Neuronal stem cell (in vitro differentiated cells): ENCODE measurements around the gene IZUMO4.

Experiments used
- DNase-seq: peaks from one replicate; pipeline ENCODE4 v3.0.0-alpha.2; 2013; ENCODE audit warnings: low spot score
- H2AFZ ChIP-seq: one replicate; pipeline ENCODE4 v1.6.1; 2013; ENCODE audit warnings: mild to moderate bottlenecking, low read length, inconsistent platforms
- H2AK5ac ChIP-seq: 2 replicates; pipeline ENCODE4 v1.6.1; 2013; ENCODE audit warnings: low read depth, mild to moderate bottlenecking, inconsistent platforms, low read length, moderate library complexity, mixed read lengths
- H2BK120ac ChIP-seq: 2 replicates; pipeline ENCODE4 v1.6.1; 2013; ENCODE audit warnings: low read depth, mild to moderate bottlenecking, inconsistent platforms, low read length, moderate library complexity, mixed read lengths
- H2BK12ac ChIP-seq: one replicate; pipeline ENCODE4 v1.6.1; 2013; ENCODE audit warnings: low read length, inconsistent platforms
- H2BK15ac ChIP-seq: 2 replicates; pipeline ENCODE4 v1.6.1; 2013; ENCODE audit warnings: mild to moderate bottlenecking, low read length, inconsistent platforms, mixed read lengths
- H2BK5ac ChIP-seq: one replicate; pipeline ENCODE4 v1.6.1; 2013; ENCODE audit warnings: inconsistent platforms, mild to moderate bottlenecking, low read length, moderate library complexity
- H3K14ac ChIP-seq: one replicate; pipeline ENCODE4 v1.6.1; 2013; ENCODE audit warnings: low read length, inconsistent platforms
- H3K18ac ChIP-seq: 2 replicates; pipeline ENCODE4 v1.6.1; 2013; ENCODE audit warnings: low read length, inconsistent platforms
- H3K23ac ChIP-seq: 2 replicates; pipeline ENCODE4 v1.6.1; 2013; ENCODE audit warnings: low read depth, mild to moderate bottlenecking, mixed read lengths, low read length, inconsistent platforms; ENCODE audit not compliant: poor library complexity
- H3K27ac ChIP-seq: replicated peaks from 3 replicates; pipeline ENCODE4 v1.5.1; 2013; ENCODE audit warnings: low read length, inconsistent platforms
- H3K27me3 ChIP-seq, 3 experiments: 2 replicates each; pipeline ENCODE4 v1.6.1; 2013; ENCODE audit warnings: low read length in 3 of 3, mild to moderate bottlenecking in 2 of 3, inconsistent platforms in 1 of 3, low read depth in 1 of 3, mixed read lengths in 1 of 3, moderate library complexity in 1 of 3; ENCODE audit not compliant: control insufficient read depth in 3 of 3, insufficient read depth in 3 of 3
- H3K36me3 ChIP-seq, 2 donors: replicated peaks in 1 of 2; 2 replicates each; pipeline ENCODE4 v1.6.1; 2013; ENCODE audit warnings: low read length in 2 of 2; ENCODE audit not compliant: control insufficient read depth in 2 of 2, insufficient read depth in 2 of 2
- H3K4ac ChIP-seq: 2 replicates; pipeline ENCODE4 v1.6.1; 2013; ENCODE audit warnings: inconsistent platforms, mild to moderate bottlenecking, low read length, moderate library complexity
- H3K4me1 ChIP-seq, 2 donors: 1 replicate in 1 of 2; 2 replicates in 1 of 2; pipeline ENCODE4 v1.6.1; 2013; ENCODE audit warnings: low read length in 2 of 2, low read depth in 1 of 2; ENCODE audit not compliant: control insufficient read depth in 2 of 2, insufficient read depth in 1 of 2
- H3K4me2 ChIP-seq: one replicate; pipeline ENCODE4 v1.6.1; 2013; ENCODE audit warnings: mild to moderate bottlenecking, low read length, inconsistent platforms; ENCODE audit not compliant: insufficient read depth, poor library complexity, severe bottlenecking
- H3K4me3 ChIP-seq, 2 donors: 2 replicates each; pipeline ENCODE4 v1.5.1; 2013; ENCODE audit warnings: low read length in 2 of 2, mild to moderate bottlenecking in 2 of 2, inconsistent platforms in 1 of 2, moderate library complexity in 1 of 2
- H3K79me1 ChIP-seq: one replicate; pipeline ENCODE4 v1.6.1; 2013; ENCODE audit warnings: low read depth, mild to moderate bottlenecking, inconsistent platforms, low read length, moderate library complexity
- H3K9ac ChIP-seq: one replicate; pipeline ENCODE4 v1.6.1; 2013; ENCODE audit warnings: mild to moderate bottlenecking, low read depth, low read length, inconsistent platforms; ENCODE audit not compliant: poor library complexity
- H3K9me3 ChIP-seq, 2 donors: replicated peaks in 1 of 2; 2 replicates each; pipeline versions ENCODE3 to v1.6.1; 2013; ENCODE audit warnings: low read length in 2 of 2, mild to moderate bottlenecking in 2 of 2, inconsistent platforms in 1 of 2, low read depth in 1 of 2, mixed read lengths in 1 of 2, moderate library complexity in 1 of 2; ENCODE audit not compliant: control insufficient read depth in 2 of 2, insufficient read depth in 1 of 2
- H4K8ac ChIP-seq: one replicate; pipeline ENCODE4 v1.6.1; 2013; ENCODE audit warnings: low read depth, mild to moderate bottlenecking, inconsistent platforms, low read length, moderate library complexity
- H4K91ac ChIP-seq: one replicate; pipeline ENCODE4 v1.6.1; 2013; ENCODE audit warnings: low read length, low read depth, mild to moderate bottlenecking, inconsistent platforms; ENCODE audit not compliant: poor library complexity
- WGBS, 2 donors: extraction: QIAGEN DNeasy Blood & Tissue Kit; methylation state at CpG; one replicate each; pipeline ENCODE4 v1.1.7; 2013; ENCODE audit warnings: missing lambda C conversion rate in 2 of 2, mixed read lengths in 1 of 2; ENCODE audit not compliant: insufficient read length in 2 of 2, insufficient replicate concordance in 1 of 2; ENCODE audit errors: extremely low coverage in 2 of 2; 5-methylcytosine and 5-hydroxymethylcytosine counted together

Gene IZUMO4

GRCh38 chr19:2070986-2071673 is 25.6 kb upstream of the IZUMO4 start:
- Histone ChIP-seq H3K9me3 (no peaks in the 10 kb centered on the region), H3K23ac (no peak overlapping the region), H3K4me1 (peaks cover 0 to 2% of the 10 kb centered on the region in 2 donors), H2AFZ (no peak overlapping the region), H3K27ac (no peak overlapping the region), H3K18ac (no peak overlapping the region), H2BK15ac (no peak overlapping the region), H3K9ac (no peak overlapping the region), H2BK12ac (no peak overlapping the region), H4K91ac (no peak overlapping the region), H3K79me1 (no peaks in the 10 kb centered on the region), H4K8ac (no peak overlapping the region), H3K4me2 (no peak overlapping the region), H2BK5ac (no peak overlapping the region), H3K14ac (no peak overlapping the region), H3K4ac (no peak overlapping the region), H3K4me3 (no peak overlapping the region), H3K36me3 (peaks cover 19 to 52% of the 10 kb centered on the region in 2 donors), H3K27me3 (no peaks in the 10 kb centered on the region), H2BK120ac (no peak overlapping the region), H2AK5ac (no peak overlapping the region)
- no CpG with 5 or more reads among the region's 19 CpGs for WGBS, 2 donors
- DNase-seq = no peak

- Histone ChIP-seq H2AK5ac (no peak overlapping the region), H3K4ac (no peak overlapping the region), H2BK15ac (no peak overlapping the region), H2BK5ac (no peak overlapping the region), H3K4me3 (no peak overlapping the region), H2BK120ac (no peak overlapping the region), H3K27me3 (no peaks in the 10 kb centered on the region), H2BK12ac (no peak overlapping the region), H3K79me1 (peaks cover 2% of the 10 kb centered on the region), H3K9ac (no peak overlapping the region), H3K27ac (no peak overlapping the region), H3K4me1 (peaks cover 0 to 2% of the 10 kb centered on the region in 2 donors), H3K9me3 (peaks cover 0 to 2% of the 10 kb centered on the region in 2 donors), H2AFZ (no peak overlapping the region), H3K18ac (no peak overlapping the region), H3K36me3 (peaks cover 28 to 69% of the 10 kb centered on the region in 2 donors), H3K4me2 (no peak overlapping the region), H4K8ac (no peak overlapping the region), H4K91ac (no peak overlapping the region), H3K23ac (no peak overlapping the region), H3K14ac (no peak overlapping the region)
- no CpG with 5 or more reads among the region's 32 CpGs for WGBS, 2 donors
- DNase-seq = no peak
These were observed 23.8 kb upstream of the IZUMO4 start for GRCh38 chr19:2072757-2073551.

- H3K23ac ChIP-seq = no peak overlapping the region
- no peak overlapping the region for H2BK15ac ChIP-seq
- no peak overlapping the region for H3K4ac ChIP-seq
- no peak overlapping the region for H2BK5ac ChIP-seq
- no peak overlapping the region for H3K4me2 ChIP-seq
- no peak overlapping the region for H4K8ac ChIP-seq
- no peak for DNase-seq
- no peak overlapping the region for H3K9ac ChIP-seq
- H3K79me1 ChIP-seq = peaks cover 4% of the 10 kb centered on the region
- no peak overlapping the region for H3K18ac ChIP-seq
- H2BK120ac ChIP-seq = no peak overlapping the region
- H2AFZ ChIP-seq = no peak overlapping the region
- no peaks in the 10 kb centered on the region for H3K27me3 ChIP-seq
- no CpG with 5 or more reads among the region's 32 CpGs for WGBS, 2 donors
- no peak overlapping the region for H3K4me3 ChIP-seq
- no peak overlapping the region for H3K27ac ChIP-seq
- no peak overlapping the region for H4K91ac ChIP-seq
- H3K4me1 ChIP-seq = no peaks in the 10 kb centered on the region
- no peak overlapping the region for H2BK12ac ChIP-seq
- H2AK5ac ChIP-seq = no peak overlapping the region
- H3K36me3 ChIP-seq = peaks cover 35 to 86% of the 10 kb centered on the region in 2 donors
- H3K9me3 ChIP-seq = peaks cover 0 to 2% of the 10 kb centered on the region in 2 donors
- H3K14ac ChIP-seq = no peak overlapping the region
These were observed 20.2 kb upstream of the IZUMO4 start for GRCh38 chr19:2076526-2076944.

DNA sequence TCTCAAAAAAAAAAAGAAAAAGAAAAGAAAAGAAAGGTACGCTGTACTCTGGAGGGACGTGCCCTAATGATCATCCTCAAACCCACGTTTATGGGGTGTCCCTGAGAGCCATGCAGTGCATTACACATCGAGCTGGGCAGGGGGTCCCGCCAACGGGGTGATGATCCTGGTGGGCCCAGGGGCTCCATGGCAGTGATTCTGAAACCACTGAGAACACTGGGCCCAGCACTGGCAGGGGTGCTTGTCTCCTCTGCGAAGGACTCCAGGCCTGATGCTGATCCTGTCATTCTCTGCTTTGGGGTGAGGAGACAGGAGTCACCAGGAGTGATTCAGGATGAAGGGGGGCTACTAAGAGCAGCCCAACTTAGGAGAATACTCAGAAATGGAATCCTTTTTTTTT is 19.3 kb upstream of the IZUMO4 start:
- Histone ChIP-seq H3K9ac (no peak overlapping the region), H2BK5ac (no peak overlapping the region), H3K4me2 (no peak overlapping the region), H4K91ac (no peak overlapping the region), H2AFZ (no peak overlapping the region), H3K23ac (no peak overlapping the region), H3K27me3 (no peaks in the 10 kb centered on the region), H3K4me1 (no peaks in the 10 kb centered on the region), H2BK15ac (no peak overlapping the region), H4K8ac (no peak overlapping the region), H3K4ac (no peak overlapping the region), H2BK120ac (no peak overlapping the region), H2AK5ac (no peak overlapping the region), H3K27ac (no peak overlapping the region), H3K36me3 (peaks cover 33 to 89% of the 10 kb centered on the region in 2 donors), H3K14ac (no peak overlapping the region), H2BK12ac (no peak overlapping the region), H3K18ac (no peak overlapping the region), H3K79me1 (peaks cover 6% of the 10 kb centered on the region), H3K4me3 (no peak overlapping the region), H3K9me3 (peaks cover 0 to 2% of the 10 kb centered on the region in 2 donors)
- no peak for DNase-seq
- WGBS, 2 donors = no CpG with 5 or more reads among the region's 7 CpGs
